Activated CD4-positive, alpha-beta T cell treated with anti-CD3 and anti-CD28 coated beads for 36 hours (primary cell): ENCODE results near the gene GMPPB. TPM values are rescaled to one million over a fixed set of nuclear protein-coding genes. Genes with fewer than 3 reads are reported as not detected.
A peak's percentile ranks its signal among the peaks of the same experiment; 100 is the strongest.

Experiments used
- ATAC-seq: fragments of 200-7000 bp; cut with Tn5 transposase; one replicate; pipeline ENCODE4 v1.10.0; 2021; ENCODE audit warnings: mild to moderate bottlenecking, moderate library complexity
- CTCF ChIA-PET: fragments of 350-600 bp; sonication (Branson Sonifier 250); formaldehyde crosslinking; loops from one replicate; lab custom pipeline; 2021; ENCODE audit warnings: antibody characterized with exemption; lab: Charles Lee
- POLR2A ChIA-PET: fragments of 350-600 bp; sonication (Branson Sonifier 250); formaldehyde crosslinking; loops from one replicate; lab custom pipeline; 2021; ENCODE audit warnings: antibody characterized with exemption, inconsistent platforms; lab: Charles Lee
- DNase-seq: peaks from one replicate; pipeline ENCODE4 v3.0.0-alpha.2; 2020
- H3K27ac Mint-ChIP-seq: one replicate; pipeline ENCODE4 v1.8.0; 2021; ENCODE audit warnings: mixed read lengths
- H3K27me3 Mint-ChIP-seq: one replicate; pipeline ENCODE4 v1.8.0; 2021; ENCODE audit warnings: mixed read lengths
- H3K36me3 Mint-ChIP-seq: one replicate; pipeline ENCODE4 v1.8.0; 2021; ENCODE audit warnings: low read depth, mixed read lengths
- H3K4me1 Mint-ChIP-seq: one replicate; pipeline ENCODE4 v1.8.0; 2021; ENCODE audit warnings: mixed read lengths
- H3K4me3 Mint-ChIP-seq: one replicate; pipeline ENCODE4 v1.8.0; 2021; ENCODE audit warnings: mild to moderate bottlenecking, moderate library complexity, mixed read lengths
- H3K9me3 Mint-ChIP-seq: one replicate; pipeline ENCODE4 v1.8.0; 2021; ENCODE audit warnings: low read depth, mixed read lengths
- intact Hi-C, 2 experiments: fragments of 100-400 bp; cut with DNase I in 1 of 2; cut with micrococcal nuclease in 1 of 2; formaldehyde crosslinking; loops; one replicate each; pipeline versions ENCODE4 v1.14.2 to v1.15.1; 2022 to 2024; cut with DNase I, micrococcal nuclease
- total RNA-seq, 2 experiments: library from RNA; stranded (reverse); gene quantifications; one replicate each; pipeline ENCODE4 v1.2.3, GENCODE V29; 2021

Gene GMPPB
- total RNA-seq, 2 experiments from 2014 or later = 21.0 to 32.1 TPM

GRCh38 chr3:49681543-49681942, 42.2 kb downstream of the GMPPB start:
- no peaks in the 10 kb centered on the region for H3K9me3 Mint-ChIP-seq
- intact Hi-C loops = no loop called here
- POLR2A ChIA-PET = no interaction called here
- H3K27me3 Mint-ChIP-seq = no peaks in the 10 kb centered on the region
- no peak overlapping the region for H3K4me3 Mint-ChIP-seq
- H3K27ac Mint-ChIP-seq = no peak overlapping the region
- peaks cover 25% of the 10 kb centered on the region for H3K36me3 Mint-ChIP-seq
- DNase-seq (no peak), ATAC-seq (no peak)
- peaks cover 4% of the 10 kb centered on the region for H3K4me1 Mint-ChIP-seq
- CTCF ChIA-PET = no interaction called here

DNA sequence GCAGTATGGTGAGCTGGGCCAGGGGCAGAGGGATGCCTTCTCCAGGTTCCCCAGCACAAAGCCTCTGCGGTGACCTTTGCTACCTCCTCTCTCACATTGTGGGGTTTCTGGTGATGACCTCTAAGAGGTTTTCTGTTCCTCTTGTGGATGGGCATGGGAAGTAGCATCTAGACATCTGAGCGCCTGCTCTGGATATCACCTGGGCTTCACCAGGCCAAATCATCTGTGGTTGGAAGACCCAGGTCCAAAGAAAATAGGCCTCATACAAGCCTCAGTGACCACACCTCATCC, 42.6 kb downstream of the GMPPB start:
- POLR2A ChIA-PET = interaction anchor here (0.6 kb wide), 1 partner anchor 121 kb away, joined by 3 read pairs; no protein-coding TSS in a partner anchor
- no peak for DNase-seq
- Mint-ChIP-seq H3K9me3 (no peaks in the 10 kb centered on the region), H3K27me3 (no peaks in the 10 kb centered on the region), H3K36me3 (peaks cover 27% of the 10 kb centered on the region), H3K4me3 (no peak overlapping the region), H3K27ac (no peak overlapping the region), H3K4me1 (peaks cover 4% of the 10 kb centered on the region)
- ATAC-seq = no peak
- CTCF ChIA-PET = no interaction called here
- intact Hi-C loops = no loop called here

- POLR2A ChIA-PET = interaction anchor here (0.6 kb wide), 1 partner anchor 121 kb away, joined by 3 read pairs; no protein-coding TSS in a partner anchor
Observed at GRCh38 chr3:49680493-49681231, 43.1 kb downstream of the GMPPB start.

DNA sequence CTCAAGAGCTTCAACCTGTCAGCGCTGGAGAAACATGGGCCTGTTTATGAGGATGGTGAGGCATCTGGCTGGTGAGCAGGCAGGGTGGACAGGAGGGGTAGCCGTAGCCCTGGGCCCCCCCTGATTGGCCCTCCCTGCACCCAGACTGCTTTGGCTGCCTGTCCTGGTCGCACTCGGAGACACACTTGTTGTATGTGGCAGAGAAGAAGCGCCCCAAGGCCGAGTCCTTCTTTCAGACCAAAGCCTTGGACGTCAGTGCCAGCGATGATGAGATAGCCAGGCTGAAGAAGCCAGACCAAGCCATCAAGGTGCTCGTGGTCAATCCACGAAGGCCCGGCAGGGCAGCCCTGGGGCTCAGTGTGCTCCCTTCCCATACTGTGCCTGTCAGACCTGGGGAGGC, 47.8 kb downstream of the GMPPB start:
- CTCF ChIA-PET = interaction anchor here (0.5 to 0.7 kb wide), 2 partner anchors 154 to 1128 kb away, joined by 3 read pairs; no protein-coding TSS in a partner anchor
- POLR2A ChIA-PET = no interaction called here
- Mint-ChIP-seq H3K9me3 (no peaks in the 10 kb centered on the region), H3K4me3 (peak overlapping the region; percentile 88), H3K27me3 (no peaks in the 10 kb centered on the region), H3K4me1 (peaks cover 29% of the 10 kb centered on the region), H3K27ac (no peak overlapping the region), H3K36me3 (peaks cover 21% of the 10 kb centered on the region)
- intact Hi-C loops = loop anchor here (2.0 kb wide), 2 partner anchors 13 to 777 kb away; partner anchors contain the start of genes MST1 (in 1 of the 2), RNF123 (in 1 of the 2) and SLC25A20 (in 1 of the 2)
- ATAC-seq = no peak
- no peak for DNase-seq

More at GRCh38 chr3:49680493-49681231, 43.1 kb downstream of the GMPPB start:
- ATAC-seq = no peak
- no peak overlapping the region for H3K4me3 Mint-ChIP-seq
- peaks cover 8% of the 10 kb centered on the region for H3K4me1 Mint-ChIP-seq
- H3K9me3 Mint-ChIP-seq = no peaks in the 10 kb centered on the region
- intact Hi-C loops = no loop called here
- H3K27ac Mint-ChIP-seq = no peak overlapping the region
- DNase-seq = no peak
- peaks cover 31% of the 10 kb centered on the region for H3K36me3 Mint-ChIP-seq
- no peaks in the 10 kb centered on the region for H3K27me3 Mint-ChIP-seq
- CTCF ChIA-PET = no interaction called here

GRCh38 chr3:49674497-49674983, 49.2 kb downstream of the GMPPB start:
- peaks cover 29% of the 10 kb centered on the region for H3K4me1 Mint-ChIP-seq
- no peaks in the 10 kb centered on the region for H3K27me3 Mint-ChIP-seq
- intact Hi-C loops = loop anchor here (1.0 to 5.0 kb wide), 21 partner anchors 14 to 776 kb away; partner anchors contain the start of genes MST1 (in 2 of the 2), RNF123 (in 2 of the 2), AMIGO3 (in 1 of the 2) and ARIH2 (in 1 of the 2)
- ChIA-PET POLR2A (no interaction called here), CTCF (no interaction called here)
- no peaks in the 10 kb centered on the region for H3K9me3 Mint-ChIP-seq
- H3K27ac Mint-ChIP-seq = peak overlapping the region; percentile 77
- H3K4me3 Mint-ChIP-seq = peak overlapping the region; percentile 88
- ATAC-seq = peak; percentile 5
- peak; percentile 49 for DNase-seq
- H3K36me3 Mint-ChIP-seq = peaks cover 15% of the 10 kb centered on the region

GRCh38 chr3:49673715-49674496, 49.8 kb downstream of the GMPPB start, which contains the start of gene APEH:
APEH (plus strand) TSS chr3:49674351; CDS start chr3:49674402, 51 bp downstream.
- peak; percentile 99 for DNase-seq
- POLR2A ChIA-PET = interaction anchor here (1.3 kb wide), 1 partner anchor 134 kb away, joined by 14 read pairs; no protein-coding TSS in a partner anchor
- intact Hi-C loops = loop anchor here (1.0 to 5.0 kb wide), 26 partner anchors 15 to 775 kb away; partner anchors contain the start of genes MST1 (in 2 of the 2), RNF123 (in 2 of the 2), AMIGO3 (in 1 of the 2) and ARIH2 (in 1 of the 2)
- Mint-ChIP-seq H3K4me3 (peak within 1 kb of the TSS; percentile 88), H3K27me3 (no peaks in the 10 kb centered on the region), H3K36me3 (peaks cover 15% of the 10 kb centered on the region), H3K9me3 (no peaks in the 10 kb centered on the region), H3K4me1 (peaks cover 29% of the 10 kb centered on the region), H3K27ac (peak within 1 kb of the TSS; percentile 94)
- CTCF ChIA-PET = interaction anchor here (0.6 to 3.3 kb wide), 2 partner anchors 134 to 503 kb away, joined by 5 to 122 read pairs; no protein-coding TSS in a partner anchor
- peak; percentile 91 for ATAC-seq

DNA sequence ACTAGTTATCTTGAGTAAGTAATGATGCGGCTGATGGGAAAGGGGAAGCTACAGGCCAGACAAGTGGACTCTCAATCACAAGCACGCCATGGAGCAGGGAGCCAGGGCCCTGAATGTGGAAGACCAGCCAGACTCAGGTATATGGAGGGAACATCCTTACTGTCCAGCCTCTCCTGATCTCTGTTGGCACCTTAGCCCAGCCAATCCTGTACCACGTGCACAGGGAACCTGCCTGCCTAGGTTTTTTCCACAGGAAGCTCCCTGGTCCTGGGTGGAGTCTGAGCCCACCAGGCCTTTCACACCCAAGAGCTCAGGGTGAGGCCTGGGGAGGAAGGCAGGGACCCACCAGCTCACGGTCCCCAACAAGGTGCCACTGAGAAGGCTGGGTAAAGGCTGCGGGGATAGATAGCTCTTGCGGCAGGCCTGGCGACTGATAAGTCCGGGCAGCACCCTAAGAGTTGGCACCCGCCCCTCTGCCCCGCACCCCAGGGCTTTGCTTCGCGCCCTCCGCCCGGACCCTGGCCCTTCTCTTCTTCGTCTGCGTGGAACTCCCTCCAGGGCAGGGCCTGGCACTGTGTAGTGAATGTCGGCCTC, 50.5 kb downstream of the GMPPB start:
- peak overlapping the region; percentile 94 for H3K27ac Mint-ChIP-seq
- CTCF ChIA-PET = interaction anchor here (0.6 to 3.3 kb wide), 5 partner anchors 96 to 502 kb away, joined by 4 to 122 read pairs (median 5); partner anchors contain the start of gene BSN
- intact Hi-C loops = loop anchor here in 1 of 2 experiments (1.0 to 5.0 kb wide), 7 partner anchors 50 to 756 kb away; partner anchors contain the start of genes ARIH2, GMPPB, GNAI2 and HYAL3
- no peak for ATAC-seq
- H3K27me3 Mint-ChIP-seq = no peaks in the 10 kb centered on the region
- POLR2A ChIA-PET = interaction anchor here (1.3 kb wide), 1 partner anchor 133 kb away, joined by 14 read pairs; no protein-coding TSS in a partner anchor
- no peak for DNase-seq
- no peaks in the 10 kb centered on the region for H3K9me3 Mint-ChIP-seq
- H3K4me1 Mint-ChIP-seq = peaks cover 29% of the 10 kb centered on the region
- peaks cover 14% of the 10 kb centered on the region for H3K36me3 Mint-ChIP-seq
- H3K4me3 Mint-ChIP-seq = peak overlapping the region; percentile 88

DNA sequence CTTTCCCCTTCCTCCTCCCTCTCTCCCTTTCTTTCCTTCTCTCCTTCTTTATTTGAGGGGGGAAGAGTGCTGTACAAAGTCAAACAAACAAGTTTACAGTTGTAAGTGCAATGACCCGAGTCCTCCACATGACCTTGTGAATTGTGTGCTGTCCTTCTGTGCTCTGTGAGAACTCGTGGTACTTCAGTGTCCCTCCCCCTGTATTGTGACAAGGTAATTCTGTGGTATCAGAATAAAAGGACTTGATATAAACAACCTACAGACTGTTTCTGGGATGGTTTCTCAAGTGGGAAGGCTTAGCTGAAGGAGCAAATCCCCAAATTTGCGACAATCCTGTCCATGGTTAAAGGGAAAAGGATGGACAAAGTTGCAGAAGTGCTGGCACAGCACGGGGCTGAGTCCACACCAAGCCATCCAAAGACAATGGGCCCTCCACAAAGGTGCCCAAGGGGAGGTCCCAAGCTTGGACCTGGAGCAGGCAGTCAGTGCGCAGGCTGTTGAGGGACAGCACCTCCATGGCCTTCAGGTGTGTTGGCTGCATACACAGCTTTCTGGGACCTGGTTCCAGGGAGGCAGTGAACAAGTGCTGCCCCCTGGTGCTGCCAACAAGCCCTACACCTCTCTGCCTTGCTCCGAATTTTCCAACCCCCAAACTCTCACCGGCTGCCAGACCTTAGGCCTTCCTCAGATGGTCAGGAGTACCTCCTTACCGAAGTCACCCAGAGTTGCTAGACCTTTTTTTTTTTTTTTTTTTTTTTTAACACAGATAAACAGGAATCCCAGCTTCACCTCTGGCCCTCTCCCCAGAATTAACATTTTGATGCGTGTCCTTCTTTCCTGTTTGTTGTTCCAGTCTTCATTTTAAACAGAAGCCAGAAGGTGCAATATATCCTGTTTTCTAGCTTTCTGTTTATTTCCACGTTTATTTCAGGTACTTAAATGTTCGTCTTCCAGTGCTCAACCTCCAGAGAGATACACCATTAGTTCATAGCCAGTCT, 52.2 kb downstream of the GMPPB start:
- Mint-ChIP-seq H3K27me3 (no peaks in the 10 kb centered on the region), H3K4me1 (peaks cover 27% of the 10 kb centered on the region), H3K36me3 (peaks cover 9% of the 10 kb centered on the region), H3K4me3 (peak overlapping the region; percentile 48), H3K27ac (peak overlapping the region; percentile 74), H3K9me3 (no peaks in the 10 kb centered on the region)
- POLR2A ChIA-PET = interaction anchor here (0.5 to 1.3 kb wide), 2 partner anchors 132 to 143 kb away, joined by 3 to 9 read pairs; no protein-coding TSS in a partner anchor
- CTCF ChIA-PET = interaction anchor here (0.6 to 3.3 kb wide), 17 partner anchors 18 to 566 kb away, joined by 3 to 122 read pairs (median 4); partner anchors contain the start of genes BSN and DAG1
- intact Hi-C loops = loop anchor here (1.0 to 5.0 kb wide), 6 partner anchors 105 to 754 kb away; partner anchors contain the start of genes ARIH2 (in 1 of the 2), DAG1 (in 1 of the 2), GNAI2 (in 1 of the 2) and HYAL3 (in 1 of the 2)
- ATAC-seq (peak; percentile 7), DNase-seq (peak; percentile 87)

DNA sequence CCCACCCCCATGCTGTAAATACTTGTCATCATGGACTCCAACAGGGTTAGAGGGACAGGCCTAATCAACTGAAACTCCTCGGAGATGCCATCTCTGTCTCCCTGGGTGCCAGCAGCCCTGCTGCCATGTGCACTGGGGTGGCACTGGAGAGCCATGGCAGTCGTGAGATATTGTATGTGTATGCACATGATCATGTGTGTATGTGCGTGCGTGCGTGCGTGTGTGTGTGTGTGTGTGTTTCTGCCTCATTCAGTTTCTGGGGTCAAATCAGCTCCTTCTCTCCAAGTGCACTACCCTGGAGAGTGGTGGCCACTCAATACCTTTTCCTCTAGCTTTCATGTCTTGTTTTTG, 52.8 kb downstream of the GMPPB start:
- Mint-ChIP-seq H3K4me1 (peaks cover 23% of the 10 kb centered on the region), H3K27ac (no peak overlapping the region), H3K9me3 (no peaks in the 10 kb centered on the region), H3K36me3 (peaks cover 6% of the 10 kb centered on the region), H3K27me3 (no peaks in the 10 kb centered on the region), H3K4me3 (no peak overlapping the region)
- intact Hi-C loops = loop anchor here (1.0 to 5.0 kb wide), 5 partner anchors 105 to 754 kb away; partner anchors contain the start of genes ARIH2 (in 1 of the 2), DAG1 (in 1 of the 2) and GNAI2 (in 1 of the 2)
- DNase-seq = no peak
- no peak for ATAC-seq
- ChIA-PET POLR2A (interaction anchor here (0.5 to 1.3 kb wide), 2 partner anchors 131 to 143 kb away, joined by 3 to 9 read pairs; no protein-coding TSS in a partner anchor), CTCF (interaction anchor here (0.6 to 3.3 kb wide), 8 partner anchors 18 to 395 kb away, joined by 3 to 122 read pairs (median 4); partner anchors contain the start of gene BSN)
